ENCODE data around the gene RBM28.

The RBM28 gene

DNA sequence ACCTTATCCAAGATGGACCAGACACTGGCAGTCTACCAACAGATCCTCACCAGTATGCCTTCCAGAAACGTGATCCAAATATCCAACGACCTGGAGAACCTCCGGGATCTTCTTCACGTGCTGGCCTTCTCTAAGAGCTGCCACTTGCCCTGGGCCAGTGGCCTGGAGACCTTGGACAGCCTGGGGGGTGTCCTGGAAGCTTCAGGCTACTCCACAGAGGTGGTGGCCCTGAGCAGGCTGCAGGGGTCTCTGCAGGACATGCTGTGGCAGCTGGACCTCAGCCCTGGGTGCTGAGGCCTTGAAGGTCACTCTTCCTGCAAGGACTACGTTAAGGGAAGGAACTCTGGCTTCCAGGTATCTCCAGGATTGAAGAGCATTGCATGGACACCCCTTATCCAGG lies 89.2 kb downstream of the RBM28 start:
- POLR2A ChIA-PET (ENCODE audit: low non-redundant PET): no interaction called here
- H3K27ac ChIP-seq: no peak overlapping the region
- TF ChIP-seq, protein P1, sequence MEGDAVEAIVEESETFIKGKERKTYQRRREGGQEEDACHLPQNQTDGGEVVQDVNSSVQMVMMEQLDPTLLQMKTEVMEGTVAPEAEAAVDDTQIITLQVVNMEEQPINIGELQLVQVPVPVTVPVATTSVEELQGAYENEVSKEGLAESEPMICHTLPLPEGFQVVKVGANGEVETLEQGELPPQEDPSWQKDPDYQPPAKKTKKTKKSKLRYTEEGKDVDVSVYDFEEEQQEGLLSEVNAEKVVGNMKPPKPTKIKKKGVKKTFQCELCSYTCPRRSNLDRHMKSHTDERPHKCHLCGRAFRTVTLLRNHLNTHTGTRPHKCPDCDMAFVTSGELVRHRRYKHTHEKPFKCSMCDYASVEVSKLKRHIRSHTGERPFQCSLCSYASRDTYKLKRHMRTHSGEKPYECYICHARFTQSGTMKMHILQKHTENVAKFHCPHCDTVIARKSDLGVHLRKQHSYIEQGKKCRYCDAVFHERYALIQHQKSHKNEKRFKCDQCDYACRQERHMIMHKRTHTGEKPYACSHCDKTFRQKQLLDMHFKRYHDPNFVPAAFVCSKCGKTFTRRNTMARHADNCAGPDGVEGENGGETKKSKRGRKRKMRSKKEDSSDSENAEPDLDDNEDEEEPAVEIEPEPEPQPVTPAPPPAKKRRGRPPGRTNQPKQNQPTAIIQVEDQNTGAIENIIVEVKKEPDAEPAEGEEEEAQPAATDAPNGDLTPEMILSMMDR (conservative IDR thresholded peaks at IDR 0.05; ENCODE audit: low read depth): no peak
- CTCF ChIA-PET: no interaction called here
- no peak for DNase-seq (ENCODE audit: low spot score)

DNA sequence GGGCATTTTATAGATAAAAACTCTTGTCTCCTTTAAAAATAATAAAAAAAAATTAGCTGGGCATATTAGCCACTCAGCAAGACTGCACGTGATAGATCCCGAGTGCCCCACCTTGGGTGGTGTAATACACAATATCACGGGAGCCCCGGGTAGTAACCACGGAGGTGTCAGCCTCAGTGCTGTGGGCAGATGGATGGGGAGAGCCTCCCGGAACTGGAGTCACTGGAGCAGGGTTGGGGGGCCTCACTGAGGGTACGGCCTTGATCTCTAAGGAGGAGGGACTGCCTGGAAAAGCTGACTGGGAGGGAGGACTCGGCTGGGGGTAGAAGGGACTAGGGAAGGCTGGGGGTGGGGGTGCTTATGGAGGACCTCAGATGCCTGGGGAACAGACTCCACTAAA lies 90.0 kb downstream of the RBM28 start:
- no peak overlapping the region for H3K27ac ChIP-seq
- ChIA-PET CTCF (no interaction called here), POLR2A (ENCODE audit: low non-redundant PET) (no interaction called here)

DNA sequence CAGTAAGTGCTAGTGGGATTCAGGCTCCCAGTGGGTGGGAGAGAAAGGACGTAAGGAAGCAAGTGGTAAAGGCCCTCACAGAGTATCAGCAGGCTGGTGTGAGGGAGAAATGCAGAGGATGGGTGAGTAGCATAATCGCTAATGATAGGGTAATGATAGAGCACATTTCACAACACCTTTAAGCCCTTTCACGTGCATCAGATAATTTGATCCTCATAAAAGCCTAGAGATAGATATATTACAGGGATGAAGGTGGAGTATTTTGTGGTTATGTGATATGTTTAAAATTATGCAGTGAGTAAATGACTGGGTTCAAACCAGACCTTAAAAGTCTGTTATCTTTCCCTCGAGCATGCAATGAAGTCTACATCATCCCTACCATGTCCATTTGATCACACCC lies 92.4 kb downstream of the RBM28 start:
- DNase-seq (ENCODE audit: low spot score): no peak
- TF ChIP-seq, protein P1 (conservative IDR thresholded peaks at IDR 0.05; ENCODE audit: low read depth): no peak
- CTCF ChIA-PET: no interaction called here
- H3K27ac ChIP-seq: no peak overlapping the region
- POLR2A ChIA-PET (ENCODE audit: low non-redundant PET): no interaction called here

More for the DNA sequence above, 90.0 kb downstream of the RBM28 start:
- TF ChIP-seq, protein P1 (conservative IDR thresholded peaks at IDR 0.05; ENCODE audit: low read depth): no peak
- DNase-seq (ENCODE audit: low spot score): no peak
